ENCODE results near the gene ATG2A. TPM values are rescaled to one million over a fixed set of nuclear protein-coding genes. Genes with fewer than 3 reads are reported as not detected.

The ATG2A gene
- total and polyA plus RNA-seq, 2 donors (not counting 3 experiments of a cell fraction or from before 2014, with no cell fraction given): 13.4 to 24.3 TPM

- Histone ChIP-seq H3K36me3 (ENCODE audit: control insufficient read depth in 2 of 2, extremely low read depth in 1 of 2, insufficient read depth in 2 of 2, low read length in 2 of 2) (peaks cover 0 to 16% of the 10 kb centered on the region in 2 experiments), H3K4me1 (ENCODE audit: control insufficient read depth, extremely low read depth, insufficient read depth, low read length) (no peaks in the 10 kb centered on the region), H3K79me2 (ENCODE audit: control insufficient read depth, insufficient read depth, low read length) (no peaks in the 10 kb centered on the region), H2AFZ (ENCODE audit: low read depth, low read length) (no peak overlapping the region), H3K27ac (ENCODE audit: insufficient read depth, low read depth, low read length) (no peak overlapping the region), H3K9me3 (replicated peaks; ENCODE audit: control insufficient read depth, insufficient read depth, low read length) (no peaks in the 10 kb centered on the region), H3K4me2 (ENCODE audit: insufficient read depth, low read length) (no peak overlapping the region), H3K27me3 (ENCODE audit: control insufficient read depth in 2 of 2, insufficient read depth in 2 of 2, low read length in 2 of 2) (no peaks in the 10 kb centered on the region), H4K20me1 (replicated peaks; ENCODE audit: control insufficient read depth, extremely low read depth, insufficient read depth, low read length) (no peaks in the 10 kb centered on the region), H3K9me1 (replicated peaks; ENCODE audit: control insufficient read depth, extremely low read depth, insufficient read depth, low read length) (no peaks in the 10 kb centered on the region), H3K4me3 (replicated peaks in 1 of 3; ENCODE audit: insufficient read depth in 1 of 3, low read depth in 1 of 3, low read length in 3 of 3) (no peak overlapping the region), H3K9ac (replicated peaks; ENCODE audit: extremely low read depth, insufficient read depth, low read length) (no peak overlapping the region)
- dilution Hi-C loops (cut with MboI; ENCODE audit: extremely low pct_ligation_motif_present, low sequenced_read_pairs) (loop anchor here (10.0 kb wide), 1 partner anchor 49 kb away; the partner anchor contains the start of gene CDC42BPG), intact Hi-C loops (cut with micrococcal nuclease) (loop anchor here (1.0 kb wide), 2 partner anchors 47 to 117 kb away; no protein-coding TSS in a partner anchor)
- TF ChIP-seq, protein P1, sequence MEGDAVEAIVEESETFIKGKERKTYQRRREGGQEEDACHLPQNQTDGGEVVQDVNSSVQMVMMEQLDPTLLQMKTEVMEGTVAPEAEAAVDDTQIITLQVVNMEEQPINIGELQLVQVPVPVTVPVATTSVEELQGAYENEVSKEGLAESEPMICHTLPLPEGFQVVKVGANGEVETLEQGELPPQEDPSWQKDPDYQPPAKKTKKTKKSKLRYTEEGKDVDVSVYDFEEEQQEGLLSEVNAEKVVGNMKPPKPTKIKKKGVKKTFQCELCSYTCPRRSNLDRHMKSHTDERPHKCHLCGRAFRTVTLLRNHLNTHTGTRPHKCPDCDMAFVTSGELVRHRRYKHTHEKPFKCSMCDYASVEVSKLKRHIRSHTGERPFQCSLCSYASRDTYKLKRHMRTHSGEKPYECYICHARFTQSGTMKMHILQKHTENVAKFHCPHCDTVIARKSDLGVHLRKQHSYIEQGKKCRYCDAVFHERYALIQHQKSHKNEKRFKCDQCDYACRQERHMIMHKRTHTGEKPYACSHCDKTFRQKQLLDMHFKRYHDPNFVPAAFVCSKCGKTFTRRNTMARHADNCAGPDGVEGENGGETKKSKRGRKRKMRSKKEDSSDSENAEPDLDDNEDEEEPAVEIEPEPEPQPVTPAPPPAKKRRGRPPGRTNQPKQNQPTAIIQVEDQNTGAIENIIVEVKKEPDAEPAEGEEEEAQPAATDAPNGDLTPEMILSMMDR (IDR thresholded peaks at IDR 0.05; ENCODE audit: extremely low read depth in 1 of 2, insufficient read depth in 1 of 2, low read depth in 1 of 2, low read length in 2 of 2): peak; percentile 93 to 95
- TF ChIP-seq EZH2 (IDR thresholded peaks at IDR 0.05; ENCODE audit: borderline replicate concordance, low read depth, low read length, severe bottlenecking): no peak
- BruUV-seq (replicated peaks): no TSS peak
- CTCF ChIA-PET: interaction anchor here (0.7 to 9.4 kb wide), 8 partner anchors 9 to 81 kb away, joined by 3 to 168 read pairs (median 3); partner anchors contain the start of gene CDC42BPG
- peak; percentile 44 for DNase-seq (ENCODE audit: low read depth, low spot score)
- POLR2A ChIA-PET: no interaction called here
- peak; percentile 35 for FAIRE-seq
Observed at GRCh38 chr11:64894070-64894811, 22.8 kb downstream of the ATG2A start.
